ENCODE measurements around the gene PHACTR2. TPM values are rescaled to one million over a fixed set of nuclear protein-coding genes. Genes with fewer than 3 reads are reported as not detected.
"Not testable (repeated sequence)": the region's sequence is repeated elsewhere in the genome, so short reads cannot be mapped to it uniquely, and the experiment has no call there.

Gene PHACTR2
- total RNA-seq, 4 donors from 2014 or later: 95.0 to 127 (median 111) TPM

- no peaks in the 10 kb centered on the region for H3K27me3 ChIP-seq
- H3K27ac ChIP-seq: no peak overlapping the region
- 84 to 86% methylated on average over 2 of the region's 2 CpGs for WGBS, 2 donors
- H3K4me1 ChIP-seq: no peaks in the 10 kb centered on the region
- no peaks in the 10 kb centered on the region for H3K36me3 ChIP-seq
- TF ChIP-seq CTCF (IDR thresholded peaks at IDR 0.05) (no peak), POLR2A (IDR thresholded peaks at IDR 0.05) (no peak)
- no peak for DNase-seq
- no peak overlapping the region for H3K4me3 ChIP-seq (replicated peaks in 1 of 3)
- no peaks in the 10 kb centered on the region for H3K9me3 ChIP-seq
- intact Hi-C loops (cut with DNase I): no loop called here
Measured at GRCh38 chr6:143872201-143872600, 194.4 kb downstream of the PHACTR2 start.

GRCh38 chr6:143873600-143873999 lies 195.8 kb downstream of the PHACTR2 start:
- DNase-seq; H3K27me3 ChIP-seq; intact Hi-C loops (cut with DNase I); H3K4me1 ChIP-seq; H3K27ac ChIP-seq; H3K4me3 ChIP-seq (replicated peaks in 1 of 3); H3K36me3 ChIP-seq; H3K9me3 ChIP-seq: not testable (repeated sequence)
- 97 to 98% methylated on average over 4 of the region's 4 CpGs for WGBS, 2 donors

- intact Hi-C loops (cut with DNase I); H3K27me3 ChIP-seq: not testable (repeated sequence)
Measured at GRCh38 chr6:143874503-143874902, 196.7 kb downstream of the PHACTR2 start.

GRCh38 chr6:143877584-143878271 lies 200.0 kb downstream of the PHACTR2 start:
- no peak overlapping the region for H3K27ac ChIP-seq
- H3K9me3 ChIP-seq: no peaks in the 10 kb centered on the region
- intact Hi-C loops (cut with DNase I): no loop called here
- H3K4me1 ChIP-seq: no peaks in the 10 kb centered on the region
- DNase-seq: no peak
- no peaks in the 10 kb centered on the region for H3K36me3 ChIP-seq
- no peaks in the 10 kb centered on the region for H3K27me3 ChIP-seq
- 88 to 100% methylated on average over 1 of the region's 1 CpG for WGBS, 2 donors
- TF ChIP-seq CTCF (IDR thresholded peaks at IDR 0.05): no peak
- no peak for TF ChIP-seq POLR2A (IDR thresholded peaks at IDR 0.05)
- no peak overlapping the region for H3K4me3 ChIP-seq (replicated peaks in 1 of 3)

More at GRCh38 chr6:143874503-143874902, 196.7 kb downstream of the PHACTR2 start:
- H3K4me1 ChIP-seq; H3K9me3 ChIP-seq; H3K36me3 ChIP-seq; H3K27ac ChIP-seq; DNase-seq; H3K4me3 ChIP-seq (replicated peaks in 1 of 3): not testable (repeated sequence)

- Histone ChIP-seq H3K27ac (no peak overlapping the region), H3K9me3 (no peaks in the 10 kb centered on the region), H3K4me3 (replicated peaks in 1 of 3) (no peak overlapping the region), H3K27me3 (no peaks in the 10 kb centered on the region), H3K4me1 (no peaks in the 10 kb centered on the region), H3K36me3 (no peaks in the 10 kb centered on the region)
- no peak for TF ChIP-seq POLR2A (IDR thresholded peaks at IDR 0.05)
- TF ChIP-seq CTCF (IDR thresholded peaks at IDR 0.05): no peak
- intact Hi-C loops (cut with DNase I): no loop called here
- WGBS, 2 donors: 69 to 87% methylated on average over 3 of the region's 3 CpGs
- DNase-seq: no peak
Measured at GRCh38 chr6:143878272-143878760, 200.6 kb downstream of the PHACTR2 start.

- no peak for DNase-seq
- H3K27ac ChIP-seq: no peak overlapping the region
- intact Hi-C loops (cut with DNase I): no loop called here
- no peaks in the 10 kb centered on the region for H3K9me3 ChIP-seq
- H3K4me1 ChIP-seq: no peaks in the 10 kb centered on the region
- H3K4me3 ChIP-seq (replicated peaks in 1 of 3): no peak overlapping the region
- WGBS, 2 donors: 84% methylated on average over 2 of the region's 2 CpGs
- no peaks in the 10 kb centered on the region for H3K27me3 ChIP-seq
- TF ChIP-seq CTCF (IDR thresholded peaks at IDR 0.05) (no peak), POLR2A (IDR thresholded peaks at IDR 0.05) (no peak)
- H3K36me3 ChIP-seq: no peaks in the 10 kb centered on the region
Measured at GRCh38 chr6:143880412-143880811, 202.6 kb downstream of the PHACTR2 start.

Small RNAs within 50 kb of the gene (small RNA-seq; reads per million reads assigned to genes)
- not detected for gene ZC2HC1B

Other genes starting within 250 kb of the PHACTR2 start
- 1 to 10 TPM; 3.6 to 9.4 (median 5.4) TPM for gene ADAT2, start 227.3 kb upstream of the PHACTR2 start, total RNA-seq
- gene PEX3, start 227.2 kb upstream of the PHACTR2 start, total RNA-seq: 10 to 100 TPM; 22.6 to 27.3 (median 25.0) TPM
- 10 to 100 TPM; 31.7 to 59.1 (median 44.7) TPM for gene FUCA2, start 166.2 kb upstream of the PHACTR2 start, total RNA-seq
- gene LTV1, start 165.4 kb downstream of the PHACTR2 start, total RNA-seq: 10 to 100 TPM; 10.8 to 15.7 (median 13.6) TPM
- not detected for gene ZC2HC1B, start 186.5 kb downstream of the PHACTR2 start, total RNA-seq

Measured in thyroid gland (tissue), 4 donors.